Neural progenitor cell (in vitro differentiated cells): ENCODE results near the gene MOK.

Experiments used
- EZH2 ChIP-seq: fragments of 200-600 bp; sonication (generic); IDR thresholded peaks from 2 replicates; pipeline ENCODE4 v1.6.1; 2017; ENCODE audit warnings: antibody characterized with exemption, mild to moderate bottlenecking, moderate library complexity
- TF ChIP-seq, protein P1 (sequence below): fragments of 200-600 bp; sonication (generic); IDR thresholded peaks from 2 replicates; pipeline ENCODE4 v1.5.1; 2017; ENCODE audit warnings: antibody characterized with exemption, mild to moderate bottlenecking

DNA sequence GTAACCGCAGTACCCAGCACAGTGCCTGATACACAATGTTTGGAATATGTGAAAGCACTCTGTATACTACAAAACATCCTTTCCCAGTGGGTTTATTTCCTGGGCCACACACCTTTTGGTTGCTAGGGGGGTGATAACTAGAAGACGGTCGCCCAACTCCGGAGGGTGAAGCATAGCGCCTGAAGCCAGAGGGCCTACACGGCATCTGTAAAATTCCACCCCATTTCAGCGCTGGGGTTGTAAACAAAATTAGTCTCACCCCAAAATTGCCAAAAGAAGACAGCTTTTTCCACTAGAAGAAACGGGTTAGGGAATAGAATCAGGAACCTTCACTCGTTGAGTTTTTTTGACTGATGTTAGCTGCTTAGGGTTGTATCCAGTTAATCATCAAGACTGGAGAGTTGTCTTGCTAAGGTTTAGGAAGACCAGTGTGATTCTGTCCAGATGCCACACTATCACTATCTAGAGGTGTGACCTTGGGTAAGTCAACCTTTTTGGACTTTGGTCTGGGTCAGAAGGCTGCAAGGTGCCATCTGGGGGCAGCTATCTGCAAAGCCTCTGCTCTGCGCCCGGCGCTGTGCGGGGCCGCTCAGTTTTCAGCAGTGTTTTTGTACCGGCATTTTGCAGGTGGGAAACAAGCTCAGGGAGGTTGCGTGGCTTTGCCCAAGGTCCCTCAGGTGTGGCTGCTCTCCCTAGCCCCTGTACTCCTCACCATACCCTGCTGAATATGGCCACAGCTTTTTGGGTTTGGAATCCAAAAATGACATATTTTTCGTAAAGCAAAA lies 15.9 kb upstream of the MOK start:
- TF ChIP-seq EZH2, result no peak
- TF ChIP-seq, protein P1, sequence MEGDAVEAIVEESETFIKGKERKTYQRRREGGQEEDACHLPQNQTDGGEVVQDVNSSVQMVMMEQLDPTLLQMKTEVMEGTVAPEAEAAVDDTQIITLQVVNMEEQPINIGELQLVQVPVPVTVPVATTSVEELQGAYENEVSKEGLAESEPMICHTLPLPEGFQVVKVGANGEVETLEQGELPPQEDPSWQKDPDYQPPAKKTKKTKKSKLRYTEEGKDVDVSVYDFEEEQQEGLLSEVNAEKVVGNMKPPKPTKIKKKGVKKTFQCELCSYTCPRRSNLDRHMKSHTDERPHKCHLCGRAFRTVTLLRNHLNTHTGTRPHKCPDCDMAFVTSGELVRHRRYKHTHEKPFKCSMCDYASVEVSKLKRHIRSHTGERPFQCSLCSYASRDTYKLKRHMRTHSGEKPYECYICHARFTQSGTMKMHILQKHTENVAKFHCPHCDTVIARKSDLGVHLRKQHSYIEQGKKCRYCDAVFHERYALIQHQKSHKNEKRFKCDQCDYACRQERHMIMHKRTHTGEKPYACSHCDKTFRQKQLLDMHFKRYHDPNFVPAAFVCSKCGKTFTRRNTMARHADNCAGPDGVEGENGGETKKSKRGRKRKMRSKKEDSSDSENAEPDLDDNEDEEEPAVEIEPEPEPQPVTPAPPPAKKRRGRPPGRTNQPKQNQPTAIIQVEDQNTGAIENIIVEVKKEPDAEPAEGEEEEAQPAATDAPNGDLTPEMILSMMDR, result no peak
